HepG2 (cell line): ENCODE results near the gene IRF3. TPM values are rescaled to one million over a fixed set of nuclear protein-coding genes. Genes with fewer than 3 reads are reported as not detected.

ENCODE experiments used
- ATAC-seq: fragments of 200-7000 bp; cut with Tn5 transposase; 3 replicates; pipeline ENCODE4 v1.9.1; 2020; ENCODE audit warnings: mild to moderate bottlenecking, moderate library complexity
- BruUV-seq: library from RNA; stranded (reverse); fragments of 400-500 nt; replicated peaks from 2 replicates; lab custom pipeline; 2021; lab: Mats Ljungman, UMichigan
- CTCF ChIA-PET: fragments of 300-600 bp; formaldehyde crosslinking; extraction: SDS; loops from one replicate; lab custom pipeline; 2021; ENCODE audit warnings: low total read pairs, inconsistent platforms, low intra/inter-chr PET ratio; lab: Yijun Ruan, JAX
- POLR2A ChIA-PET: fragments of 350-600 bp; sonication (Branson Sonifier 250); formaldehyde crosslinking; loops from one replicate; lab custom pipeline; 2020; ENCODE audit warnings: antibody characterized with exemption, inconsistent platforms; lab: Yijun Ruan, JAX
- DNase-seq: peaks from one replicate; pipeline ENCODE4 v3.0.0-alpha.2; 2015; ENCODE audit warnings: low spot score
- FAIRE-seq: peaks from 3 replicates; lab custom pipeline; 2011; peaks lifted over from hg19 to GRCh38; lab: Jason Lieb, UNC
- H2AFZ ChIP-seq: one replicate; pipeline ENCODE4 v1.6.1; 2011; ENCODE audit warnings: low read length, inconsistent platforms
- H3K27ac ChIP-seq: fragments of 300-600 bp; 3 replicates; pipeline ENCODE4 v1.8.0; 2011; ENCODE audit warnings: mixed run types, mild to moderate bottlenecking, mixed read lengths, low read length, inconsistent platforms; ENCODE audit not compliant: insufficient read depth; ENCODE audit errors: extremely low read length
- H3K27me3 ChIP-seq, 2 experiments: fragments of 200-600 bp in 1 of 2; 2 replicates in 1 of 2; 3 replicates in 1 of 2; pipeline versions ENCODE4 v1.6.0 to v1.8.0; 2011; ENCODE audit warnings: low read length in 2 of 2, mild to moderate bottlenecking in 2 of 2, moderate library complexity in 2 of 2, inconsistent platforms in 1 of 2; ENCODE audit not compliant: insufficient read depth in 2 of 2, control insufficient read depth in 1 of 2
- H3K36me3 ChIP-seq, 2 experiments: fragments of 200-600 bp in 1 of 2; replicated peaks in 1 of 2; 2 replicates in 1 of 2; 3 replicates in 1 of 2; pipeline versions ENCODE4 v1.5.1 to v1.8.0; 2011; ENCODE audit warnings: low read length in 2 of 2, inconsistent platforms in 1 of 2; ENCODE audit not compliant: insufficient read depth in 2 of 2, control insufficient read depth in 1 of 2
- H3K4me1 ChIP-seq: 2 replicates; pipeline ENCODE4 v1.5.1; 2012; ENCODE audit warnings: low read length, inconsistent platforms; ENCODE audit not compliant: insufficient read depth
- H3K4me2 ChIP-seq: 2 replicates; pipeline ENCODE4 v1.6.0; 2011; ENCODE audit warnings: low read depth, low read length, inconsistent platforms
- H3K4me3 ChIP-seq, 3 experiments: fragments of 200-600 bp in 1 of 3; sonication (generic), shearing (Covaris generic) in 1 of 3; replicated peaks in 1 of 3; 2 replicates each; pipeline ENCODE4 v1.5.1; 2011 to 2016; ENCODE audit warnings: low read length in 3 of 3, inconsistent platforms in 2 of 3, low read depth in 2 of 3, mild to moderate bottlenecking in 2 of 3, control low read depth in 1 of 3, mixed read lengths in 1 of 3; ENCODE audit not compliant: insufficient read depth in 1 of 3
- H3K79me2 ChIP-seq: one replicate; pipeline ENCODE4 v1.6.1; 2011; ENCODE audit warnings: low read length, inconsistent platforms; ENCODE audit not compliant: insufficient read depth
- H3K9ac ChIP-seq: 2 replicates; pipeline ENCODE4 v1.6.0; 2011; ENCODE audit warnings: mild to moderate bottlenecking, low read depth, low read length, inconsistent platforms; ENCODE audit not compliant: insufficient read depth
- H3K9me3 ChIP-seq: 2 replicates; pipeline ENCODE4 v1.5.1; 2012; ENCODE audit warnings: mild to moderate bottlenecking, low read length
- H4K20me1 ChIP-seq: 2 replicates; pipeline ENCODE4 v1.6.0; 2011; ENCODE audit warnings: inconsistent platforms, mild to moderate bottlenecking, low read length, moderate library complexity; ENCODE audit not compliant: insufficient read depth
- HOXA5 ChIP-seq: sonication (generic); formaldehyde crosslinking; IDR thresholded peaks from 2 replicates; pipeline ENCODE4 v1.4.0; 2020; ENCODE audit warnings: missing genetic modification reagents
- HOXD1 ChIP-seq: sonication (generic); formaldehyde crosslinking; IDR thresholded peaks from 2 replicates; pipeline ENCODE4 v1.5.0; 2020; ENCODE audit warnings: missing genetic modification reagents
- JARID2 ChIP-seq: sonication (generic); formaldehyde crosslinking; IDR thresholded peaks from 2 replicates; pipeline ENCODE4 v1.8.1; 2023; ENCODE audit warnings: missing genetic modification reagents, inconsistent platforms; ENCODE audit not compliant: insufficient replicate concordance
- MAFK ChIP-seq, 2 experiments: IDR thresholded peaks in 1 of 2; conservative IDR thresholded peaks in 1 of 2; 2 replicates each; pipeline ENCODE4 v1.6.1; 2011; ENCODE audit warnings: improper control_type of control experiment in 2 of 2, low read length in 2 of 2
- MEF2D ChIP-seq: sonication (generic); formaldehyde crosslinking; IDR thresholded peaks from 2 replicates; pipeline ENCODE4 v1.5.1; 2020; ENCODE audit warnings: mild to moderate bottlenecking, missing genetic modification reagents
- NR2C2 ChIP-seq: sonication (generic); formaldehyde crosslinking; IDR thresholded peaks from 2 replicates; pipeline ENCODE4 v1.4.0; 2020; ENCODE audit warnings: missing genetic modification reagents, mild to moderate bottlenecking, moderate library complexity, borderline replicate concordance
- RFX5 ChIP-seq: IDR thresholded peaks from 2 replicates; pipeline ENCODE4 v1.6.1; 2011; ENCODE audit warnings: low read depth, low read length, improper control_type of control experiment
- SNAPC5 ChIP-seq: sonication (generic); formaldehyde crosslinking; IDR thresholded peaks from 2 replicates; pipeline ENCODE4 v1.8.1; 2023; ENCODE audit warnings: mild to moderate bottlenecking, missing genetic modification reagents, borderline replicate concordance
- SP1 ChIP-seq, 2 experiments: fragments of 450-650 bp in 1 of 2; sonication (generic) in 1 of 2; formaldehyde crosslinking in 1 of 2; IDR thresholded peaks; 2 replicates each; pipeline versions ENCODE4 v1.4.0 to v1.6.1; 2016 to 2020; ENCODE audit warnings: missing genetic modification reagents in 1 of 2
- TCF7L2 ChIP-seq: IDR thresholded peaks from 2 replicates; pipeline ENCODE4 v1.6.1; 2011; ENCODE audit warnings: mild to moderate bottlenecking, low read depth, low read length, moderate library complexity
- ZBED4 ChIP-seq: sonication (generic); formaldehyde crosslinking; IDR thresholded peaks from 2 replicates; pipeline ENCODE4 v1.4.0; 2020; ENCODE audit warnings: missing genetic modification reagents, borderline replicate concordance
- ZBTB26 ChIP-seq: IDR thresholded peaks from 2 replicates; pipeline ENCODE4 v1.6.1; 2016; ENCODE audit warnings: missing compliant biosample characterization, missing genetic modification reagents, borderline replicate concordance
- ZNF280B ChIP-seq: sonication (generic); formaldehyde crosslinking; IDR thresholded peaks from 2 replicates; pipeline ENCODE4 v1.5.0; 2020; ENCODE audit warnings: missing genetic modification reagents, mild to moderate bottlenecking, borderline replicate concordance
- ZNF556 ChIP-seq: sonication (generic); formaldehyde crosslinking; IDR thresholded peaks from 2 replicates; pipeline ENCODE4 v1.4.0; 2020; ENCODE audit warnings: mild to moderate bottlenecking, missing genetic modification reagents, borderline replicate concordance
- WGBS: methylation state at CpG from one replicate; pipeline ENCODE4 v1.1.6; 2017; ENCODE audit warnings: low lambda C conversion rate; 5-methylcytosine and 5-hydroxymethylcytosine counted together
- in situ Hi-C: cut with HindIII; loops from 2 replicates; pipeline ENCODE4 v1.10.0; 2017; ENCODE audit warnings: low pct_unique_long_range_greater_than_20kb; ENCODE audit not compliant: extremely low pct_ligation_motif_present
- intact Hi-C: fragments of 100-400 bp; cut with micrococcal nuclease; formaldehyde crosslinking; loops from one replicate; pipeline ENCODE4 v1.10.0; 2022; ENCODE audit not compliant: unreplicated experiment
- polyA plus RNA-seq, 8 experiments: library from polyadenylated mRNA; depleted of rRNA in 3 of 8; stranded (reverse) in 7 of 8; unstranded in 1 of 8; fragments of >200 nt; fragmentation: Illumina TruSeq in 4 of 8; extraction: Trizol in 4 of 8; gene quantifications; 2 replicates each; pipeline versions ENCODE4 v1.2.1 to v1.2.3, GENCODE V29; 2011 to 2016; ENCODE audit warnings: low read depth in 4 of 8, missing spikeins in 1 of 8, mixed read lengths in 1 of 8; ENCODE audit not compliant: insufficient read depth in 1 of 8
- total RNA-seq, 5 experiments: library from RNA; depleted of rRNA; stranded (reverse); fragments of >200 nt; fragmentation: Illumina TruSeq; extraction: Trizol; gene quantifications; 2 replicates each; pipeline ENCODE4 v1.2.3, GENCODE V29; 2016; ENCODE audit warnings: low read depth in 1 of 5
- TF ChIP-seq, protein P1 (sequence below): sonication (generic); formaldehyde crosslinking; IDR thresholded peaks from 2 replicates; pipeline ENCODE4 v1.4.0; 2020; ENCODE audit warnings: mild to moderate bottlenecking, missing genetic modification reagents
- TF ChIP-seq, protein P2 (sequence below): sonication (generic); formaldehyde crosslinking; IDR thresholded peaks from 2 replicates; pipeline ENCODE4 v1.9.0; 2021; ENCODE audit warnings: missing genetic modification reagents, mild to moderate bottlenecking, borderline replicate concordance

IRF3 gene
- total and polyA plus RNA-seq, 2 of the 13 experiments (the other 11 are each of a cell fraction or from before 2014, with no cell fraction given), result 61.9 to 65.5 TPM

GRCh38 chr19:49645995-49646394 is 19.7 kb downstream of the IRF3 start:
- Histone ChIP-seq H3K36me3 (peaks cover 15% of the 10 kb centered on the region in 2 experiments; a peak in 3 of 5 replicates), H3K4me1 (peaks cover 40% of the 10 kb centered on the region), H3K4me2 (no peak overlapping the region), H4K20me1 (no peaks in the 10 kb centered on the region), H3K9me3 (no peaks in the 10 kb centered on the region), H2AFZ (no peak overlapping the region), H3K27me3 (no peaks in the 10 kb centered on the region), H3K4me3 (no peak overlapping the region), H3K9ac (no peak overlapping the region), H3K27ac (no peak overlapping the region), H3K79me2 (peaks cover 31% of the 10 kb centered on the region)
- ChIA-PET POLR2A (interaction anchor here (0.7 to 5.8 kb wide), 2 partner anchors 18 to 32 kb away, joined by 3 to 24 read pairs; no protein-coding TSS in a partner anchor), CTCF (no interaction called here)
- DNase-seq (no peak), ATAC-seq (no peak), FAIRE-seq (no peak)
- in situ Hi-C loops (no loop called here), intact Hi-C loops (no loop called here)
- BruUV-seq, result no TSS peak
- 96% methylated on average over 13 of the region's 13 CpGs for WGBS
- TF ChIP-seq MAFK (conservative IDR thresholded peaks at IDR 0.05 in 1 of 2, IDR thresholded peaks at IDR 0.05 in 1 of 2; ENCODE audit: low read length in 2 of 2) (no peak), SP1 (IDR thresholded peaks at IDR 0.05) (no peak), SP1 (CRISPR knock-in tag; IDR thresholded peaks at IDR 0.05) (no peak), NR2C2 (CRISPR knock-in tag) (no peak), TCF7L2 (no peak), RFX5 (no peak), HOXA5 (no peak), SNAPC5 (CRISPR knock-in tag) (no peak), ZBED4 (CRISPR knock-in tag) (no peak), JARID2 (CRISPR knock-in tag) (no peak), ZNF556 (CRISPR knock-in tag) (no peak), ZNF280B (CRISPR knock-in tag) (no peak), ZBTB26 (CRISPR knock-in tag) (no peak), MEF2D (no peak), HOXD1 (no peak)
- TF ChIP-seq, protein P1, sequence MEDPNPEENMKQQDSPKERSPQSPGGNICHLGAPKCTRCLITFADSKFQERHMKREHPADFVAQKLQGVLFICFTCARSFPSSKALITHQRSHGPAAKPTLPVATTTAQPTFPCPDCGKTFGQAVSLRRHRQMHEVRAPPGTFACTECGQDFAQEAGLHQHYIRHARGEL, result no peak
- TF ChIP-seq, protein P2, sequence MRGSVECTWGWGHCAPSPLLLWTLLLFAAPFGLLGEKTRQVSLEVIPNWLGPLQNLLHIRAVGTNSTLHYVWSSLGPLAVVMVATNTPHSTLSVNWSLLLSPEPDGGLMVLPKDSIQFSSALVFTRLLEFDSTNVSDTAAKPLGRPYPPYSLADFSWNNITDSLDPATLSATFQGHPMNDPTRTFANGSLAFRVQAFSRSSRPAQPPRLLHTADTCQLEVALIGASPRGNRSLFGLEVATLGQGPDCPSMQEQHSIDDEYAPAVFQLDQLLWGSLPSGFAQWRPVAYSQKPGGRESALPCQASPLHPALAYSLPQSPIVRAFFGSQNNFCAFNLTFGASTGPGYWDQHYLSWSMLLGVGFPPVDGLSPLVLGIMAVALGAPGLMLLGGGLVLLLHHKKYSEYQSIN (CRISPR knock-in tag), result no peak
